ENCODE data around the gene TPK1. TPM values are rescaled to one million over a fixed set of nuclear protein-coding genes. Genes with fewer than 3 reads are reported as not detected.

The TPK1 gene
- total RNA-seq (ENCODE audit: insufficient read depth, low replicate concordance), result 13.5 TPM

- DNase-seq (ENCODE audit: low spot score), result peak; percentile 94
Measured at GRCh38 chr7:144835652-144836544, at the start of gene TPK1. Gene TPK1, minus strand, starts transcription at chr7:144836053. Its CDS starts 451 bp downstream, at chr7:144835602.

GRCh38 chr7:144885478-144885877 lies 49.6 kb upstream of the TPK1 start:
- DNase-seq (ENCODE audit: low spot score), result peak; percentile 82

GRCh38 chr7:144884896-144885295 lies 49.0 kb upstream of the TPK1 start:
- peak; percentile 50 for DNase-seq (ENCODE audit: low spot score)

- no peak for DNase-seq (ENCODE audit: low spot score)
Measured at GRCh38 chr7:144873316-144873845, 37.5 kb upstream of the TPK1 start.

- peak; percentile 66 for DNase-seq (ENCODE audit: low spot score)
Measured at GRCh38 chr7:144869082-144869481, 33.2 kb upstream of the TPK1 start.

- no peak for DNase-seq (ENCODE audit: low spot score)
Measured at GRCh38 chr7:144866189-144866588, 30.3 kb upstream of the TPK1 start.

GRCh38 chr7:144863320-144863647 lies 27.4 kb upstream of the TPK1 start:
- no peak for DNase-seq (ENCODE audit: low spot score)

GRCh38 chr7:144862612-144863319 lies 26.9 kb upstream of the TPK1 start:
- no peak for DNase-seq (ENCODE audit: low spot score)

- no peak for DNase-seq (ENCODE audit: low spot score)
Measured at GRCh38 chr7:144859739-144860138, 23.9 kb upstream of the TPK1 start.

- no peak for DNase-seq (ENCODE audit: low spot score)
Measured at GRCh38 chr7:144857463-144857862, 21.6 kb upstream of the TPK1 start.

GRCh38 chr7:144854839-144855424 lies 19.1 kb upstream of the TPK1 start:
- peak; percentile 66 for DNase-seq (ENCODE audit: low spot score)

- DNase-seq (ENCODE audit: low spot score), result no peak
Measured at GRCh38 chr7:144853542-144853941, 17.7 kb upstream of the TPK1 start.

- no peak for DNase-seq (ENCODE audit: low spot score)
Measured at GRCh38 chr7:144848078-144848477, 12.2 kb upstream of the TPK1 start.

GRCh38 chr7:144842377-144842851 lies 6.6 kb upstream of the TPK1 start:
- DNase-seq (ENCODE audit: low spot score), result no peak

- no peak for DNase-seq (ENCODE audit: low spot score)
Measured at GRCh38 chr7:144836545-144836842, 641 bp upstream of the TPK1 start.

GRCh38 chr7:144835155-144835611 lies 670 bp downstream of the TPK1 start:
- peak; percentile 75 for DNase-seq (ENCODE audit: low spot score)

GRCh38 chr7:144834641-144835144 lies 1.2 kb downstream of the TPK1 start:
- peak; percentile 59 for DNase-seq (ENCODE audit: low spot score)

- peak; percentile 62 for DNase-seq (ENCODE audit: low spot score)
Measured at GRCh38 chr7:144830811-144831210, 5.0 kb downstream of the TPK1 start.

- no peak for DNase-seq (ENCODE audit: low spot score)
Measured at GRCh38 chr7:144830024-144830785, 5.6 kb downstream of the TPK1 start.

- DNase-seq (ENCODE audit: low spot score), result peak; percentile 98
Measured at GRCh38 chr7:144827621-144828020, 8.2 kb downstream of the TPK1 start.

- peak; percentile 91 for DNase-seq (ENCODE audit: low spot score)
Measured at GRCh38 chr7:144826208-144826607, 9.6 kb downstream of the TPK1 start.
